ENCODE results near the gene COL4A4.

GRCh38 chr2:227098162-227098515 is 65.9 kb downstream of the COL4A4 start:
- TF ChIP-seq EZH2 (IDR thresholded peaks at IDR 0.05; ENCODE audit: borderline replicate concordance, low read depth, low read length, severe bottlenecking) (no peak), MAX (IDR thresholded peaks at IDR 0.05; ENCODE audit: insufficient read depth, insufficient read length) (no peak), MYC (IDR thresholded peaks at IDR 0.05; ENCODE audit: low read depth, low read length) (no peak), POLR2AphosphoS5 (IDR thresholded peaks at IDR 0.05; ENCODE audit: insufficient read depth, low read depth, low read length) (no peak), CTCF (IDR thresholded peaks at IDR 0.05; ENCODE audit: extremely low read depth in 1 of 2, insufficient read depth in 1 of 2, low read depth in 1 of 2, low read length in 2 of 2) (no peak), POLR2A (IDR thresholded peaks at IDR 0.05; ENCODE audit: low read depth, low read length) (no peak), GATA2 (IDR thresholded peaks at IDR 0.05; ENCODE audit: insufficient read depth, insufficient read length, low read depth, low read length) (no peak), FOS (IDR thresholded peaks at IDR 0.05; ENCODE audit: borderline replicate concordance, insufficient read depth, low read length) (no peak)
